Activated CD4-positive, CD25-positive, alpha-beta regulatory T cell treated with anti-CD3 and anti-CD28 coated beads, Interleukin-2, amount 50 U/mL, for 16 hours (primary cell): Measurements from ENCODE around the gene SDK1.

ENCODE experiments used
- DNase-seq: peaks from one replicate; pipeline ENCODE4 v3.0.0-alpha.2; 2020; ENCODE audit warnings: low read depth, low spot score

Gene SDK1

DNA sequence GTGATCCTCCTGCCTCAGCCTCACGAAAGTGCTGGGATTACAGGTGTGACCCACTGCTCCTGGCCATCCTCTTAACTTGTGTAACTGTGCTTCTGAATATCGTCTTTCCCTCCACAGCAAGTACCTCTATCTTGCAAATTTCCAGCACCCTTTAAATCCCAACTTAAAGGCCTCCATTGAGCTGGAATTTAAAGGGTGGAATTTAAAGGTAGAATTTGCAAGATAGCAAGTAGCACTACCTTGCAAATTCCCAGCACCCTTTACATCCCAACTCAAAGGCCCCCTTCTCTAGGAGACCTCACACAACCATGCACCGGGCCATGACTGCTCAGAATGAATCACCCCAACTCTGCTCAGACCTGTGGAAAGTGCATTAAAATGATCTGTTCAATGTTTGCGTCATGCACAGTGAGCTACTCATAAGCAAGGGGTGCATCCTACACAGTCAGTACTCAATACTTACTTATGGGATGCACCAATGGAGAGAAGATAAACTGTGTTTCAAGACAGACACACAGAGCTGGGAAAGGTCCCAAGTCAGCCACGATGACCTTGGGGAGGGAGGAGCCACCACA is 17.8 kb upstream of the SDK1 start:
- DNase-seq: no peak

DNA sequence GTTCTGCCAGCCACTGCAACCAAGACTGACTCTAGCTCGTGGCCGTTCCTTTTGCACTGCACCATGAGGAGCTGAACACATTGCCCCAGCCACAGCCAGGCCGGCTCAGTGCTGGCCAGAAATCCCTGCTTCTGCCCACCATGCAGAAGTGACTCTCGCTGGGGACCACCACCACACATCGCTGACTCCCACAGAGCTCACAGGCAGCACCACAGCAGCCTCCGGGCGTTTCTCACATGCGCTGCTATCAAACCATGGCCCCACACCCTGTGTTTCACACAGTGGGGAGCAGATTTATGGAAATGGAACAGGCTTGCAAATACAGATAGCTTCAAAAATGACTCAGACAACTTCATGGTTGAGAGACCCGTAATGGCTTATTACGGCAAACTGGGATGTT is 15.4 kb upstream of the SDK1 start:
- DNase-seq: no peak

DNA sequence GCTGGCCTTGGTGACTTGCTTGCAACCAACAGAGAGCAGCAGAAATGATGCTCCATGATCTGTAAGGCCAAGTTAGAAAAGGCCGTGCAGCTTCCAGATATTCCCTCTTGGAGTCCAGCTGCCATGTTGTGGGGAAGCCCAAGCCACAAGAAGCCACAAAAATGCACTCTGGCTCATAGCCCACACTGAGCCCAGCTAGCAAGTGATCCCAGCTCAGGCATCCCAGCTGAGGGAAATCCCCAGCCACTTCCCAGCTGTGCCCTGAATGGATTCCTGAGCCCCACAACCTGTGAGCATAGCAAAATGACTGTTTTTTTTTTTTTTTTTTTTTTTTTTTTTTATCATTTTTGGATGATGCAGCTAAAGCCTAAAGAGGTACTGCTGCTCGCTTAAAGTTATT is 11.1 kb upstream of the SDK1 start:
- no peak for DNase-seq

DNA sequence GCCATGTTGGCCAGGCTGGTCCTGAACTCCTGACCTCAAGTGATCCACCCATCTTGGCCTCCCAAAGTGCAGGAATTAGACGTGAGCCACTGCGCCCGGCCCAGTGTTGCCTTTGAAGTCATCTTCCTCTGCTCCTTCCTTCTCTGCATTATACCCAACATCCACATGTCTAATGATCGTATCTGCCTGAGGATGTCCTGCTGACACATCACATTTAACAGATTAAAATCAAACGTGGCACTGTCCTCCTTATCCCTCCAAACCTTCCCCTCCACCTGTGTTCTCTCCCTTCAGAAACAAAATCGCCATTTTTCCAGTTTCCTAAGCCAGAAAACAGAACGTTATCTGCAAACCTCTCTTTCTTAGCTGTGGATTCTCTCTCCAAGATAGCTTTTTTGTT is 8.4 kb upstream of the SDK1 start:
- DNase-seq: no peak

DNA sequence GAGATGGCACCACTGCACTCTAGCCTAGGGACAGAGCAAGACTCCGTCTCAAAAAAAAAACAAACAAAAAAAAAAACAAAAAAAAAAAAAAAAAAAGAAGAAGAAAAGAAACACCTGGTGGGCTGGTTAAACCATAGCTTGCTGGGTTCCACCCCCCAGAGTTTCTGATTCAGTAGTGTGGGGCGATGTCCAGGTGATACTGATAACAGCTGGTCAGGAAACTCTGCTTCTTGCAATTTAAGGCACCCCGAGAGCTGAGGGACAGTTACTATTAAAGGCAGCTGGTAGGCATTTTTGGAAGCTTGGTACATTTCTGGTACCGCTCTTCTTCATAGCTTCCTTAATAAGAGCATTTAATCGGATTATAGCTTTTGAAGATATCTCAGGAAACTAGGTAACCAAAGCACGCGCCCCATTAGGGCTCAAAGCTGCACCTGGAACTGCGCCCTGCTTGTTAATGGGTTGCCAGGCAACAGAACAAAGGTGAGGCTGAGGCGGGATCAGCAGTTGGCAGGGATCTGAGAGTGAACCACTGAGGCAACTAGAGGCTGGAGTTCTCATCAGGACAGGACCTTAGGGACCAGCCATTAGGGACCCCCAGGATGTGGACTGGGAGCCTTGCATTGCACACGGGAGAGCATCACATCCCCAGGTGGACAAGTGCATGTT is 6.5 kb upstream of the SDK1 start:
- DNase-seq: no peak

DNA sequence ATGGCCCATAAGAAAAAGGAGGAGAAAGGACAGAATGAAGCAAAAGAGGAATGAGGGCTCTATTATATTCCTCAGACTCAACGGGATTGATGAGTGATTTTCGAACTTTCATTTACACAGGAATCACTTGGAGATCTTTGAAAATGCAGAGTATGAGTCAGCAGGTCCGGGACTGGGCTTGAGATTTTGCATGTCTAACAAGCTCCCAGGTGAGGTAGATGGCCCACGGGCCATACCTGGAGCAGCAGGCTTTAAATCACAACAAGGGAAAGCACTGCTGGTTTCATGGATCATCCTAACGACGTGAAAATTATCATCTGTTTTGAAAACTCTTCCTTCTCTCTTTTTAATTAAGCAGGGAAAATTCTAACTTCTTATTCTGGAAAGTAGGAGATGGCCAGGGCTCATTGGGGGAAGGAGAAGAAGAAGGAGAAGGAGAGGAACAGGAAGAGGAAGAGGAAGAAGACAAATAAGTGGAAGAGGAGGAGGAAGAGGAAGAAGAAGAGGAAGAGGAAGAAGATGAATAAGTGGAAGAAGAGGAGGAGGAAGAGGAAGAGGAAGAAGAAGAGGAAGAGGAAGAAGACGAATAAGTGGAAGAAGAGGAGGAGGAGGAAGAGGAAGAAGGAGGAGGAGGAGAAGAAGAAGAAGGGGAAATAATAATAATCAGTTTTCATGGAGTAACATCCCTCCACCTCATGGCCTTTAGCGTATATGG is 3.8 kb upstream of the SDK1 start:
- no peak for DNase-seq

DNA sequence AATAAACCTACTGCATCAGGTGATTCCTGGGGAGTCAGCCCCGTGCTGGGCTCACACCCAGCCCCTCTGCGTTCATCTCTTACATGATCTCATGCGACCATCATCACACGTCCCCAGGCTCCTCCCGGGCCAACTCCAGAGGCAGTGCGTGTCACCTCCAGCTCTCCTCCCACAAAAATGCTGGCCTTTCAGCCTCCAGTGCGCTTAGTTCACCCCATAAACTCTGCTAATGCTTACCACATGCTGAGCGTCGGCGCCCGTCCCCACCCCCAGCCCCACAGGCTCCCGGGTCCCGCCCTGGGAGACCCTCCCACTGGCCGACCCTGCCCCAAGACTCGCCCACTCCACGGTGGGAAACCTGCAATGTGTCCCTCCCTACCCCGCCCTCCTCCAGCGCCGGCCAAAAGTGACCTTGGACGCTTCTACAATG is 816 bp upstream of the SDK1 start:
- DNase-seq: no peak

DNA sequence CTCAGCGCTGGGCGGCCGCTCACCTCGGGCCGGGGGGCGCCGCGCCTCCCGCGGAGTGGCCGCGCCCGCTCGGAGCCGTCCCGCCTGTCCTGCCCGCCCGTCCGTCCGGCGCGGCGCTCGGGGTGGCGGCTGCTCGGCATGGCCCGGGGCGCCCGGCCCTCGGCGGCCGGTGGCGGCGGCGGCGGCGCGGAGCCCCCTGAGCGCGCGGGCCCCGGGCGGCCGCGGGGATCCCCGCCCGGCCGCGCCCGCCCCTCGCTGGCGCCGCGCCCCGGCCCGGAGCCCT is 338 bp downstream of the SDK1 start:
- no peak for DNase-seq

DNA sequence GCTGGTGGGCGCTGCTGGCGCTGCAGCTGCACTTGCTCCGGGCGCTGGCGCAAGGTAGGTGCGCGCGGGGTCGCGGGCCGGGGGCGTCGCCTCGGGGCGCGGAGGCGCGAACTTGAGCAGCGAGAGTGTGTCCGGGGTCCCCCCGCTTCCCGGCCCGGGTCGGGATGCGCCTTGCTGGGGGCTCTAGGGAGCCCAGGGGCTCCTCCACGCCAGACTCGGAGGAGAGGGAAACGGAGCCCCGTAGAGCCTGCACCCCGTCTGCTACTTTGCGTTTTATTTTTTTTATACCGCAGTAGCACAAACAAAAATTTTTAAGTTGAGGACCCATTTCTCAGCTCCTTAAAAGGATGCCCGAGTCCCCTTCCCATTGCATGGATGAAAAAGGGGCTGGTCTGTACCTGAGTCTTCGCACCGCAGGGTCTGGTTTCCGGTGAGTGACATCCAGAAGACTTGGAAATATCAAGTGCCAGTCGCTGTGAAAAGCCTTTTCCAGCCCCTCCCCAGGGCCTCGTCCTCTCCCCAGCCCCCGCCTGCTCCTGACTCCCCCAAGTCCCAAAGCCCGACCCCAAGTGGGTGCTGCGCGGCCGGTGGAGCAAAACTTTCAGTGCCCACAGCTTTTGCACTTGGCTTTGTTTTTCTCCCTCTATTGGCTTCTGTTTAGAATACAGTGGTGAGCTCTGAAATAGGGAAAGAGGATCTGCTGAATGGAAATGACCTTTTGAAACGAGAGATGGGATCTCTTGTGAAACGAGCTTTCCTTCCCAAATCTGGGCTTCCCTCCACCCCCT is 973 bp downstream of the SDK1 start:
- no peak for DNase-seq

DNA sequence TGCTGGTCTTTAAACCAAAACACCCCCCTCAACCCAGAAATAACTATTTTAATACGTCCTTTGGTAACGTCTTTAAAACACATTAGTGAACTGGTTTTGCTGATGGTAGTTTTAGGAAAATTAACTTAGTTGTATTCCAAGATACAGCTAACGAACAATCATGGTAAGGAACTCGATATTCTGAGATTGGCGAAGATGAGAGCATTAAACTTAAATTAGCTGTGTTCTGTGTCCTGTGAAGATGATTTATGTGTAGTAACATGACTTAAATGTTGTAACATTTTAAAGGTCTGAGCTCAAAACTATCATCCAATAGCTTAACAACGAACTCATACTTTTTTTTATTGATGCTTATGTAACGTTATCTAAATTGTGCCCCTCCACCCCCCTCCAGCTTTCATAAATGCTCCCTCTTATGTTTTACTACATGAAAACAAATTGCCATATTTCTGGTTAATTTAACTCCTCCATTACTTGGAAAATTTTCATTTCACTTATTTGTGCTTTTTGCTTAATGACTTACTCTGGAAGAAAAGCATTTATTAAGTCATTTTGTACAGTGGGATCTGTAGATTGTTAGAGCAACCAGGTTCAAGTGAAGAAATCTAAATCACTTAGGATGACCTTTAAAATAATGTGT is 1.7 kb downstream of the SDK1 start:
- DNase-seq: no peak

DNA sequence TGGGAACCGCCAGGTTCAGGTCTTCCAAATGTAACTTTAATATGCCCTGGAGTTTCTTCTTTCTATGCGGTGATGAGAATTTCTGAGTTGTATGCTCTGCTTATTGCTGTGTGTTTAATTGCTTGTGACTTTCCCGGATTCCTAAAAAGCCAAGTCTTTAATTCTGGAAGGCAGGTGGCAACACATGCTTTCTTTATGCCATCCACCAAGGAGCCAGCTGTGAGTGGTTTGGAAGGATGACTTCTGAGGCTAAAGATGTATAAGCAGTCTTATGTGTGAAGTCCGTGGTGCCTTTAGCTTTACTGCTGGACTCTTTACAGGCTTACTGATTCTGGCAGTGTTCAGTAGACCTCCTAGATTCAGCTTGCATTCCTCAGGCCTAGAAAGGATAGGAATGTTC is 3.1 kb downstream of the SDK1 start:
- DNase-seq: no peak

DNA sequence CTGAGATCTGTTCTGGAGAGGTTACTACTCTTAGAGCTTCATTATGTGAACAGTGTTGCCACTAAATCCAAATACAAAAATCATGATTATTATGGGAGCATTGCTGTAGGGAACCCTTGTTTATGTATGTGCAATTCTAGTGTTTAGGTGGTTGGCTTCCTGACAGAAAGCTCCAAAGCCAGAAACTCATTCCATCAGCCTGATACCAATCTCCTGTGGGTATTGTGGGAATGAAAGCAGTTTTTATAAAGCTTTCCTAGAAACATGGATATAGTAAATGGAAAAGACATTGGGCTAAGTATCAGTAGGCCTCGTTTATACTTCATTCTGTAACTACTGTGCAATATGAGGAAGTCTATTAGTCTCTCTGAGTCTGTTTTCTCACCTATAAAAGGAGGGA is 6.4 kb downstream of the SDK1 start:
- DNase-seq: no peak

DNA sequence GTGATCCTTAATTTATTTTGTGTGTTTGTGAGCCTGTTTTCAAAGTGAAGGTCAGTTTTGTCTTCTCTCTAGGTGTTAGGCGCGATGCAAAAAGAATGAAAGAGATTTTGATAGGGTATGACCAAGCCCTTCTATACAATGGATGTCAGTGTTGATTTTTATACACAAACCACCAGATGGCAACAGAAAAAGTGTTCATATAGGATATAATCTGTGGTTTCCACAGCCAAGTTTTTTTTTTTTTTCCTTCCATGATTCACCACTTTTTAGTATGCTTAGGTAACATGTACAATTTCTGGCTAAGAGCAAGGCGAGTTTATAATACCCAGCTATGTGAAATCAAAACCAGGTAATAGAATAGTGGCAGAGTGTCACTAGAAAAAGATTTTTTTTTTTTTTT is 8.1 kb downstream of the SDK1 start:
- DNase-seq: no peak

DNA sequence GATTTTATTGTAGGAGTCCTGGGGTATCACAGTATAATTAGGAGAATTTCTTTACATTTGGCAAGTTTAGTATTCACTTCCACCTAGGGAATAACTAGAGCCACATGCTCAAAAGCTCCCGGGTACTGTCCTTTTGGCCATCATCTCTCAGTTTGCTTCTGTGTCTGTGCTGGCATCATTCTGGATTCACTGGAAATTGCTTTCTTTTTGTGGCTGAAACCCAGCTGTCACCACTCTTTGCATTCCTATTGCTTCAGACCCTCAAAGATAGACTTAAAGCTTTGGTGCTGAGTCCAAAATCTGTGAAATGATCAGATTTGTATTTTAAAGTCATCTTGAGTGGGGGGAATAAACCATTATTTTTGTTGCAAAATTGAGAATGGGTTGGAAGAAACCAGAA is 8.9 kb downstream of the SDK1 start:
- DNase-seq: no peak

DNA sequence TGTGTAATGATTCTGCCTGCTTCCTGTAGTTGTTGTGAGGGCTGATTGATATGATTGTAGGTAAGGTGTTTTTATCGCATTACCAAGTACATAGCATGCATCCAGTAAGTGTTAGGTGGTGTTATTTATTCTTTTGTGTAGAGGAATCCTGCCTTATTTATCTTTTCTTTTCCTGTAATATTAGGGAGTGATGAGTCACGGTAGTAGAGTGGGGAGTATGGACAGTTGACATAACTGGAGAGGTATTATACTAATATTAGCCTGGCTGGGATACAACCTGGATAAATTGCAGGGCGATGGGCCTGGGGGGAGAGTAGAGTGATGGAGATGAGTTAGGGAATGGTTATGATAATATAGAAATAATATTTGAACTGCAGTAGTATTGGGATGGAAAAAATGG is 9.8 kb downstream of the SDK1 start:
- DNase-seq: no peak

DNA sequence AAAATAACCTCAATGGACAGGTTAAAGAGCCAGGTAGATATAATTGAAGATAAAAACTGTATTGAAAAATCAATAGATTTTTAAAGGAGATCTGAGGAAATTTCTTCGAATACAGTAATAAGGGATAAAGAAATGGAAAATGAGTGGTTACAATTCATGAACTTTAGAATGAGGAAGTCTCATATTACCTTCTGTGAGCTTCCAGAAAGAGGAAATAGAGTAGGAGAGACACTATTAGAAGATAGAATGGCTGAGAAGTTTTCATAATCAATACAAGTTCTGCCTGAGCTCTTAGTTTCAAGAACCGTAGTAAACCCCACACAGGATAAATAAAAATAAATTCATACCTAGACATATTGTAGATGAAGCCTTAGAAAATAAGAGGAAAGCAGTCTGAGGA is 11.5 kb downstream of the SDK1 start:
- DNase-seq: no peak

DNA sequence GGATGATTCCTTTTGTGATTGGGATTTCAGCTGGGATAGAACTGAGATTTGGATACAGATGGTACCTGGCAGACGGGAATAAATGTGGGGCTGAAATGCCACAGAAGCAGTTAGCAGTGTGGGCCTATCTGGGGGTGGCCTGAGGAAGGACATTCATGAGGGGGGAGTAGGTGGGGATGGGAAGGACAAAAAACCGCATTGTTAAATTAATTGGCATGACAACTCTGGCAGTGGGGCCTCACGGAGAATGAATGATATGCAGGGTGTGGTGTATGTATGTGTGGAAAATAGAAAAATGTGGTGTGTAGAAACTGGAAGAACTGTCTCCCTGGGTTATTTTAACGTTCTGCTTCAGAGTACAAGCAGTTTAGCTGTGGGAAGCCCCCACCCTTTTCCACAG is 17.8 kb downstream of the SDK1 start:
- no peak for DNase-seq

DNA sequence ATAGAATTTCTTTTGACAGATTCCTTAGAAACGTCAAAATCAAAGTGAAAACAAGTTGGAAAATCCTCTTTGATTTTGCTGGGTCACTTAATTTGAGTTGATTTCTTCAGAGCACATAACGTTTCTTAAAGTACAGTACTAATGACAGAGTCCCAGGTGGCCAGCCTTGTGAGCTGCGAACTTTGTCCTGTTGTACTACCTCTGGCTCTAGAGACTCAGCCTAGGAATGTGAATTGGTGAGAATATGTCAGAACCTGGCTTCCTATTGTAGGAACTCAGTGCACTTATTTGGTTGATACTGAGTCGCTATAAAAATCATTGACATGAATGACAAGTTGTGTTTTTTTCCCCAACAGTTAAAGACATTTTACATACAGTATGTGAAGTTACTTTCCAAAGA is 20.2 kb downstream of the SDK1 start:
- DNase-seq: no peak

DNA sequence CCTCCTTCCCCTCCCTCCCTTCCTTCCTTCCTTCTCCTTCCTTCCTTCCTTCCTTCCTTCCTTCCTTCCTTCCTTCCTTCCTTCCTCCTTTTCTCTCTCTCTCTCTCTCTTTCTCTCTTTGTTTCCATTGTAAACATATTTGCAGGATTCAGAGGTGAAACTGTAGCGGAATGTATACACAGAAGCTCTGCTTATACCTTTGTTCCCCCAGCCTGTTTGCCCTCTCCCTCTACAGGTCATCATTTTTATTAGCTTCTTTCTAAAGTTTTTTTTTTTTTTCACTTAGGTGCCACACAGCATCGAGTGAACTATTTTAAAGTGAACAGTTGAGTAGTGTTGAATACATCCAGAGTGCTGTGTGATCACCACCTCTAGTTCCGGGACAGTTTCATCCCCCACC is 20.7 kb downstream of the SDK1 start:
- no peak for DNase-seq

DNA sequence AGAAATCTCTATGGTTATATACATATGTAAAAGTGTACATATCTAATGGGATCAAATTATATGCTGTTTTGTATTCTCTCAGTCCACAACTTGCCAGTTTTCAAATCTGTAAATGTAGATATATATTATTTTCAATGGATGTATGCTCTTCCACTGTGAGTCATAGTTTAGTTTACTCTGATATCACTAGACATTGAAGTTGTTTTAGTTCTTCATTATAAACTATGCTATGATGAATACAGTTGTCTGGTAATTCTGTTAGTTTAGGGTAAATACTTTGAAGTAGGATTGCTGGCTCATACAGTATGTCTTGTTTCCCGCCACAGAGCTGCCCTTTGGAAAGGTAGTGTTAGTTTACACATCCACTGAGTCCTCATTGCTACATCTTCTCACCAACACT is 25.2 kb downstream of the SDK1 start:
- no peak for DNase-seq

DNA sequence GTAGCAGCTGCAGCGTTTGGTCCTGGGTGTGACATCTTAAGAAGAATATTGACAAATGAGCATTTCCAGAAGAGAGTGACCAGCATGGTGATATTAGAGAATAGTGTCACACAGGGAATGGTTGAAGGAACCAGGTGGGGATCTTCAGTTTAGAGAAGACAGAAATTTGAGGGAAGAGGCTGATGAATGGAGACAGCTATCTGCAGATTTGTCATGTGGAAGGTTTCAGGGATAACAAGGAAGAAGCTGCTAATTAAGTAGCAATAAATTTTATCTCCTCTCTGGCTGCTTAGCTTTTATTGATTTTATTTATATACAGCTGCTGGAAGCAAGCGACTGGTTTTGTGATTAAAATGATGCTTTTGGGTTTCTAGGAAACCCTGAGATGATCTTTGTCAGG is 26.0 kb downstream of the SDK1 start:
- DNase-seq: no peak

DNA sequence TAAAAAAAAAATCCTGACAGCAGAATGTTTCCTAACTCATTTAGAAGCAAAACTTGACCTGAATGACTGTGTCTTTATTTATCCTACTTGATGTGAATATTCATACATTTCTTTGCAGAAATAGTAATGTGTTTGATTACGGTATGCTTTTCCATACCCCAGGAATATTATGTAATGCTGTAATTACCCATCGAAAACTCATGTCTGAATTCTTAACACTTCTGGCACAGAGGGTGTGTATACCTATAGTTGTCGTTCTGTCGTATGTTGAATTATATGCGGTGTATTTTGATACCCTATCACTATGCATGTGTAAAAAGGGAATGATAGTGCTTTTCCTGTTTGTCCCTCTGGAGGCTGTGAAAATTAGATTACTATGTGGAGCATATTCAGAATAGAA is 26.6 kb downstream of the SDK1 start:
- DNase-seq: no peak
